Heart left ventricle (tissue), 13 donors: ENCODE measurements around the gene TAS2R50.

ENCODE experiments used
- CTCF ChIP-seq, 12 donors: fragments of 200-600 bp; sonication (generic) in 4 of 12; IDR thresholded peaks; one replicate each; pipeline versions ENCODE4 v1.5.0 to v1.8.0; 2018 to 2022; ENCODE audit warnings: antibody characterized with exemption in 12 of 12, mild to moderate bottlenecking in 5 of 12
- POLR2A ChIP-seq, 2 donors: fragments of 450-650 bp; IDR thresholded peaks; one replicate each; pipeline ENCODE4 v1.6.1; 2017; ENCODE audit warnings: antibody characterized with exemption in 2 of 2, mild to moderate bottlenecking in 2 of 2, moderate library complexity in 2 of 2
- donor health status: ischemic (EF 13 %, LVEDD 7.1; RV severe dilation, severe dysfunction).
- donor health status: DM: no; HTN: yes; CAD: no.
- donor health status: DM: no; HTN: no; CAD: no.
- donor health status: ischemic (EF 25% LVEDD 6.9; RV normal size, moderate dysfunction).
- donor health status: ischemic (EF 25% LVEDD 5.7; RV mildly dilated, moderate dysfunction).
- donor health status: ischemic (EF 35%, LVEDD 5.7; RV mildly dilated, moderate dysfunction).
- donor health status: nonischemic (EF 11% LVEDD 7.7; RV severe dilation, severe dysfunction).
- donor health status: DM: yes; HTN: yes; CAD: no.
- donor health status: PGD.
- donor health status: ischemic (EF 29% LVEDD 5.4; RV normal size, mild dysfunction).
- donor health status: nonischemic (EF 23%, LVEDD 6.1; RV moderate dilation, normal function).

- TF ChIP-seq POLR2A (IDR thresholded peaks at IDR 0.05) (no peak), CTCF (IDR thresholded peaks at IDR 0.05) (no peak)
Measured at GRCh38 chr12:10989107-10989506, 2.4 kb upstream of the TAS2R50 start.
